Stomach (tissue), 4 donors: ENCODE results near the gene RGS8.

Experiments used
- CTCF ChIP-seq, 7 experiments: fragments of 450-650 bp in 4 of 7; fragments of 200-600 bp in 3 of 7; sonication (generic) in 3 of 7; IDR thresholded peaks; one replicate each; pipeline ENCODE4 v1.5.1; 2016 to 2019; ENCODE audit warnings: antibody characterized with exemption in 7 of 7, control low read depth in 2 of 7, mild to moderate bottlenecking in 1 of 7
- EP300 ChIP-seq: sonication (generic); formaldehyde crosslinking; IDR thresholded peaks from one replicate; pipeline ENCODE4 v1.6.1; 2017; ENCODE audit warnings: antibody characterized with exemption
- POLR2A ChIP-seq, 4 donors: fragments of 450-650 bp; IDR thresholded peaks; one replicate each; pipeline ENCODE4 v1.6.1; 2016; ENCODE audit warnings: antibody characterized with exemption in 4 of 4, control low read depth in 2 of 4, mild to moderate bottlenecking in 1 of 4, moderate library complexity in 1 of 4
- POLR2AphosphoS5 ChIP-seq, 3 donors: sonication (generic); formaldehyde crosslinking; IDR thresholded peaks; one replicate each; pipeline ENCODE4 v1.6.1; 2016; ENCODE audit warnings: antibody characterized with exemption in 3 of 3

- TF ChIP-seq EP300 (no peak), POLR2A (IDR thresholded peaks at IDR 0.05) (no peak), CTCF (IDR thresholded peaks at IDR 0.05) (no peak), POLR2AphosphoS5 (IDR thresholded peaks at IDR 0.05) (no peak)
Measured at GRCh38 chr1:182679684-182680083, 4.7 kb downstream of the RGS8 start.
